Measurements from ENCODE around the gene RPEL1. TPM values are rescaled to one million over a fixed set of nuclear protein-coding genes. Genes with fewer than 3 reads are reported as not detected.
A peak's percentile ranks its signal among the peaks of the same experiment; 100 is the strongest.

RPEL1 gene
- total RNA-seq, 2 donors from 2014 or later, result not detected

GRCh38 chr10:103281753-103282152, 36.1 kb downstream of the RPEL1 start:
- Histone ChIP-seq H3K9me3 (no peaks in the 10 kb centered on the region), H3K27ac (no peak overlapping the region), H3K4me3 (no peak overlapping the region), H3K4me1 (peaks cover 11% of the 10 kb centered on the region), H3K36me3 (replicated peaks in 1 of 2; ENCODE audit: insufficient read depth in 1 of 2, low read depth in 2 of 2) (no peaks in the 10 kb centered on the region), H3K27me3 (peaks cover 0 to 21% of the 10 kb centered on the region in 2 donors)
- 3 to 25% methylated on average over 1 to 14 of the region's 14 CpGs for WGBS, 2 donors
- ATAC-seq, result no peak
- DNase-seq, result peak in 2 of 4 donors; percentile 7 to 23
- TF ChIP-seq POLR2A (IDR thresholded peaks at IDR 0.05) (no peak), CTCF (IDR thresholded peaks at IDR 0.05) (no peak)
- intact Hi-C loops (cut with DNase I), result no loop called here

- H3K9me3 ChIP-seq, result no peaks in the 10 kb centered on the region
- H3K36me3 ChIP-seq (replicated peaks in 1 of 2; ENCODE audit: insufficient read depth in 1 of 2, low read depth in 2 of 2), result no peaks in the 10 kb centered on the region
- peaks cover 0 to 11% of the 10 kb centered on the region in 2 donors for H3K27me3 ChIP-seq
- no peak for TF ChIP-seq POLR2A (IDR thresholded peaks at IDR 0.05)
- TF ChIP-seq CTCF (IDR thresholded peaks at IDR 0.05), result no peak
- DNase-seq (no peak), ATAC-seq (no peak)
- WGBS, 2 donors, result 31 to 37% methylated on average over 1 of the region's 1 CpG
- H3K4me3 ChIP-seq, result no peak overlapping the region
- no peak overlapping the region for H3K27ac ChIP-seq
- H3K4me1 ChIP-seq, result no peaks in the 10 kb centered on the region
- intact Hi-C loops (cut with DNase I), result no loop called here
Measured at GRCh38 chr10:103282961-103283360, 37.3 kb downstream of the RPEL1 start.

GRCh38 chr10:103284170-103284569, 38.5 kb downstream of the RPEL1 start:
- Histone ChIP-seq H3K27ac (no peak overlapping the region), H3K36me3 (replicated peaks in 1 of 2; ENCODE audit: insufficient read depth in 1 of 2, low read depth in 2 of 2) (no peaks in the 10 kb centered on the region), H3K4me1 (no peaks in the 10 kb centered on the region), H3K9me3 (no peaks in the 10 kb centered on the region), H3K4me3 (no peak overlapping the region), H3K27me3 (peaks cover 0 to 4% of the 10 kb centered on the region in 2 donors)
- WGBS, 2 donors, result 69 to 77% methylated on average over 11 of the region's 11 CpGs
- no peak for DNase-seq
- ATAC-seq, result no peak
- intact Hi-C loops (cut with DNase I), result no loop called here
- TF ChIP-seq CTCF (IDR thresholded peaks at IDR 0.05), result no peak
- no peak for TF ChIP-seq POLR2A (IDR thresholded peaks at IDR 0.05)

- DNase-seq, result no peak
- H3K36me3 ChIP-seq (replicated peaks in 1 of 2; ENCODE audit: insufficient read depth in 1 of 2, low read depth in 2 of 2), result no peaks in the 10 kb centered on the region
- no peak for ATAC-seq
Measured at GRCh38 chr10:103287992-103288391, 42.3 kb downstream of the RPEL1 start.

More at GRCh38 chr10:103287992-103288391, 42.3 kb downstream of the RPEL1 start:
- H3K4me1 ChIP-seq, result no peaks in the 10 kb centered on the region
- intact Hi-C loops (cut with DNase I), result no loop called here
- no peak overlapping the region for H3K27ac ChIP-seq
- no peaks in the 10 kb centered on the region for H3K9me3 ChIP-seq
- no peak for TF ChIP-seq POLR2A (IDR thresholded peaks at IDR 0.05)
- no peak for TF ChIP-seq CTCF (IDR thresholded peaks at IDR 0.05)
- 74 to 79% methylated on average over 5 of the region's 5 CpGs for WGBS, 2 donors
- H3K27me3 ChIP-seq, result peaks cover 0 to 4% of the 10 kb centered on the region in 2 donors
- no peak overlapping the region for H3K4me3 ChIP-seq
